ACC112 (cell line): ENCODE results near the gene CHRNB2.

Experiments
- H2AFZ ChIP-seq: fragments of 200-600 bp; sonication (generic); one replicate; pipeline ENCODE4 v1.6.0; 2017; ENCODE audit warnings: antibody characterized with exemption, low read length; ENCODE audit not compliant: unreplicated experiment
- H3K27ac ChIP-seq: fragments of 200-600 bp; sonication (generic); 2 replicates; pipeline ENCODE4 v1.5.1; 2014; ENCODE audit warnings: low read depth, mild to moderate bottlenecking, antibody characterized with exemption, low read length, moderate library complexity
- H3K27me3 ChIP-seq: fragments of 200-600 bp; sonication (generic); 2 replicates; pipeline ENCODE4 v1.6.1; 2014; ENCODE audit warnings: mild to moderate bottlenecking, antibody characterized with exemption, low read length, moderate library complexity, mixed read lengths; ENCODE audit not compliant: insufficient read depth
- H3K36me3 ChIP-seq: fragments of 200-600 bp; sonication (generic); 2 replicates; pipeline ENCODE4 v1.6.1; 2016; ENCODE audit warnings: mild to moderate bottlenecking, antibody characterized with exemption, low read length, moderate library complexity, mixed read lengths; ENCODE audit not compliant: insufficient read depth
- H3K4me1 ChIP-seq: fragments of 200-600 bp; sonication (generic); one replicate; pipeline ENCODE4 v1.6.1; 2016; ENCODE audit warnings: low read length, mixed read lengths; ENCODE audit not compliant: insufficient read depth, unreplicated experiment, control insufficient read depth
- H3K4me3 ChIP-seq: fragments of 200-600 bp; sonication (generic); 2 replicates; pipeline ENCODE4 v1.5.1; 2014; ENCODE audit warnings: mild to moderate bottlenecking, low read depth, low read length
- H3K79me2 ChIP-seq: fragments of 200-600 bp; sonication (generic); one replicate; pipeline ENCODE4 v1.6.0; 2016; ENCODE audit warnings: low read length; ENCODE audit not compliant: control insufficient read depth, unreplicated experiment, insufficient read depth

Gene CHRNB2

DNA sequence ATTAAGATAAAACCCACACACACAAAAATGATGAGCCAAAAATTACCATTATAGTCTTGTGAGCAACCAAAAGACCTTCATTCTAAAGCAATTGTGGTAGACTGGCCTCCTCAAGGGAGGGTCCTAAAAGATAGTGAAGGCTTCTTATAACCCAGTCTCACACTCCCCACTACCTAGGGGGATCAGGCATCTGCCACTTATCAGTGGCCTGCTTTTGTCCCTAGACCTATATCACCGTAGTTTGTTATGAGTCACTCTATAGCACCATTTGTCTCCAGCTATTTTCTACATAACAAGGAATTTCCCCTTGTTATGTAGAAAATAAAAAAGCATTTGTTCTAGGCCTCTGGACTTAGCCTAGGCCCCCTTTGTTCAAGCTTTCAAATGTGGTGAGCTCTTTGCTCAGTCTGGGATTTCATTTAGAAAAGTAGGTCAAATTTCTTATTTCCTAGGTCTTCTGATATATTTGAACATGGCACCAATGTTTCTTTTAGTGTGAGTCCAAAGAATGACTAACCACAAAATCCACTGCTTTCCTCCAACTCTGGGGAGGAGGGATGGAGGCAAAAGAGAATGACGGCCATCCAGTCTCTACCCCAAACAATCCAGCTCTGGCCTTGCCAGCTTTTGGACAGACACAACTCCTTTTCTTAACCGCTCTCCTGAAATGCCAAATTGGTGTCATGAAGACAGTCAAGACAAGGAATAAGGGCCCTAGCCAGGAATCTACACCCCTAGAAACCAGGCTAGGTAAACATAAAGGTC is 31.5 kb downstream of the CHRNB2 start:
- no peak overlapping the region for H3K4me3 ChIP-seq
- peak overlapping the region; percentile 35; the same call in 1 of the 2 replicates for H3K27ac ChIP-seq
- peaks cover 66% of the 10 kb centered on the region for H3K36me3 ChIP-seq
- H2AFZ ChIP-seq, result no peak overlapping the region
- H3K27me3 ChIP-seq, result no peaks in the 10 kb centered on the region
- peaks cover 19% of the 10 kb centered on the region for H3K4me1 ChIP-seq
- peaks cover 83% of the 10 kb centered on the region for H3K79me2 ChIP-seq

DNA sequence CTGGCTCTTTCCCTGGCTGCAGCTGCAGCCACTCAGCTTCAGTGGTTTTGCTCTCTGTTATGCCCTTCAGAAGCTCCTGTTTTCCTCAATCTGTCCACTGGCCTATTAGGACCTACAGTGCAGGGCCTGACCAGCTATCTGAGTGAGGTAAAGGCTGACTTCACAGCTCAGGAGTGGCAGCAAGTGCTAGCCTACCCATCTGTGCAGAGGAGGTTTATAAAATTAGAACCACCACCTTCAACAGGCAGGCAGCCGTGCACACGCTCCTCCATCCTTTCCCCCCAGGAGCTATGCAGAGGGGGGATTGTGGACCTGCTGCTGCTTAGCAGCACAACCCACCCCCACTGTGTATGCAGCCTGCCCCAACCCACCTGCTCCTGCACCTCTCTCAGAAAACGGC is 32.1 kb downstream of the CHRNB2 start:
- Histone ChIP-seq H3K27me3 (no peaks in the 10 kb centered on the region), H3K36me3 (peaks cover 61% of the 10 kb centered on the region), H3K79me2 (peaks cover 83% of the 10 kb centered on the region), H3K4me1 (peaks cover 24% of the 10 kb centered on the region), H2AFZ (no peak overlapping the region), H3K27ac (peak overlapping the region; percentile 35; the same call in 1 of the 2 replicates), H3K4me3 (no peak overlapping the region)

DNA sequence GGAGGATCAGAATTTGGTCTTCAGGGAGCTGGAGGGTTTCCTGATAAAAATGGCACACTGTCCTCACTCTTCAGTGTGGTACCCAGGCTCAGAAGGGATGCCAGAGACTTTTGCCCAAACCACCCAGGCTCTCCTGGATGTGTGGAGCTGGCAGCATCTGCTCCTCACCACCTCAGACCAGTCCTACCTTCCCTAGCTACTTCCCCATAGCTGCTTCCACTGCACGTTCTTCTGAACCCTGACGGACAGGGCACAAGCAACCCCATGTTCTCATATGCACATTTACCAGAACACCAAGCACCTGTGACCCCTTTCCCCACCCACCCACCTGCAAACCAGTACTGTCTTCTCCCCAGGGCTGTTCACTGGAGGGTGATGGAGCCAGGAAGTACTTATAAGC is 35.7 kb downstream of the CHRNB2 start:
- peaks cover 39% of the 10 kb centered on the region for H3K4me1 ChIP-seq
- H3K36me3 ChIP-seq, result peaks cover 43% of the 10 kb centered on the region
- peaks cover 95% of the 10 kb centered on the region for H3K79me2 ChIP-seq
- H2AFZ ChIP-seq, result no peak overlapping the region
- no peak overlapping the region for H3K4me3 ChIP-seq
- H3K27me3 ChIP-seq, result no peaks in the 10 kb centered on the region
- H3K27ac ChIP-seq, result no peak overlapping the region

GRCh38 chr1:154605534-154605933 is 38.0 kb downstream of the CHRNB2 start:
- no peak overlapping the region for H2AFZ ChIP-seq
- peaks cover 95% of the 10 kb centered on the region for H3K79me2 ChIP-seq
- peak overlapping the region; percentile 90; the same call in 1 of the 2 replicates for H3K4me3 ChIP-seq
- no peaks in the 10 kb centered on the region for H3K27me3 ChIP-seq
- peaks cover 29% of the 10 kb centered on the region; the same call in 1 of the 2 replicates for H3K36me3 ChIP-seq
- peaks cover 36% of the 10 kb centered on the region for H3K4me1 ChIP-seq
- no peak overlapping the region for H3K27ac ChIP-seq

GRCh38 chr1:154607106-154607608 is 39.6 kb downstream of the CHRNB2 start:
- Histone ChIP-seq H3K79me2 (peaks cover 93% of the 10 kb centered on the region), H3K4me1 (peaks cover 39% of the 10 kb centered on the region), H2AFZ (no peak overlapping the region), H3K36me3 (peaks cover 16% of the 10 kb centered on the region; the same call in 1 of the 2 replicates), H3K27ac (peak overlapping the region; percentile 99), H3K4me3 (peak overlapping the region; percentile 90), H3K27me3 (no peaks in the 10 kb centered on the region)

DNA sequence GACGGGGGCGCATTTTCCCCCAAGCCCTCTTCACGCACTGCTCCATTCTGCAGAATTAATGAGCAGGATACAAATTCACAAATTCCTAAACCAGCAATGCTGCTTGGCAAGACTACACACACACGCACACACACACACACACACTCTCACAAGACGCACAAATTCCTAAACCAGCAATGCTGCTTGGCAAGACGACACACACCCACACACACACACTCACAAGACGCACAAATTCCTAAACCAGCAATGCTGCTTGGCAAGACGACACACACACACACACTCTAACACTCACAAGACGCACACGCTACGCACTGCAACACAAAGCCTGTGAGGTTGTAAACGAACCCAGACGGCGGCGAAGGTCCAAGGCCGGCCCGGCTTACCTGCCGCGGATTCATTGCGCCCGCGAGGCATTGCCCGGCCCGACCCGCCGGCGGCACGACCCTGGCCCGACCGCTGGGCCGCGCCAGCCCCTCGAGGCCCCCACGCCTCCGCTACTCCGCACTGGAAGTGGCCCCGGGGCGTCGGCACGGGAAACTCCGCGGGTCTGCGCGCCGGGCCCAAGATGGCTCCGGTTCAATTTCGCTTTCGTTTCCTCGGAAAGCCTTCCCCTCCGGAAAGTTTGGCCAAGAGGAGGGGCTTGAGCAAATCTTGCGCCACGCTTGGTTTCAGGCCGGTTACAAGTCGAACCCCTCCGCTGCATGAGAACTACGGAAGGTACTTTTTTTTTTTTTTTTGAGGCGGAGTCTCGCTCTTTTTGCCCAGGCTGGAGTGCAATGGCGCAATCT is 40.2 kb downstream of the CHRNB2 start, which contains the start of gene ADAR:
ADAR (minus strand) TSS at position 578 of the 788 bp plus-strand sequence; CDS start at position 398, 180 bp downstream.
- Histone ChIP-seq H2AFZ (peak within 1 kb of the TSS; percentile 66), H3K27me3 (no peaks in the 10 kb centered on the region), H3K4me3 (peak within 1 kb of the TSS; percentile 90), H3K36me3 (peaks cover 14% of the 10 kb centered on the region; the same call in 1 of the 2 replicates), H3K4me1 (peaks cover 39% of the 10 kb centered on the region), H3K27ac (peak within 1 kb of the TSS; percentile 99), H3K79me2 (peaks cover 89% of the 10 kb centered on the region)

GRCh38 chr1:154608397-154609270 is 41.1 kb downstream of the CHRNB2 start:
- H3K4me3 ChIP-seq, result peak overlapping the region; percentile 90
- H3K36me3 ChIP-seq, result peaks cover 14% of the 10 kb centered on the region; the same call in 1 of the 2 replicates
- no peak overlapping the region for H2AFZ ChIP-seq
- peaks cover 39% of the 10 kb centered on the region for H3K4me1 ChIP-seq
- H3K79me2 ChIP-seq, result peaks cover 84% of the 10 kb centered on the region
- H3K27ac ChIP-seq, result peak overlapping the region; percentile 99
- H3K27me3 ChIP-seq, result no peaks in the 10 kb centered on the region

- Histone ChIP-seq H3K36me3 (peaks cover 12% of the 10 kb centered on the region; the same call in 1 of the 2 replicates), H3K4me1 (peaks cover 33% of the 10 kb centered on the region), H3K4me3 (peak overlapping the region; percentile 90), H3K79me2 (peaks cover 81% of the 10 kb centered on the region), H3K27ac (peak overlapping the region; percentile 99), H3K27me3 (no peaks in the 10 kb centered on the region), H2AFZ (no peak overlapping the region)
Observed at GRCh38 chr1:154609398-154610380, 42.1 kb downstream of the CHRNB2 start.

DNA sequence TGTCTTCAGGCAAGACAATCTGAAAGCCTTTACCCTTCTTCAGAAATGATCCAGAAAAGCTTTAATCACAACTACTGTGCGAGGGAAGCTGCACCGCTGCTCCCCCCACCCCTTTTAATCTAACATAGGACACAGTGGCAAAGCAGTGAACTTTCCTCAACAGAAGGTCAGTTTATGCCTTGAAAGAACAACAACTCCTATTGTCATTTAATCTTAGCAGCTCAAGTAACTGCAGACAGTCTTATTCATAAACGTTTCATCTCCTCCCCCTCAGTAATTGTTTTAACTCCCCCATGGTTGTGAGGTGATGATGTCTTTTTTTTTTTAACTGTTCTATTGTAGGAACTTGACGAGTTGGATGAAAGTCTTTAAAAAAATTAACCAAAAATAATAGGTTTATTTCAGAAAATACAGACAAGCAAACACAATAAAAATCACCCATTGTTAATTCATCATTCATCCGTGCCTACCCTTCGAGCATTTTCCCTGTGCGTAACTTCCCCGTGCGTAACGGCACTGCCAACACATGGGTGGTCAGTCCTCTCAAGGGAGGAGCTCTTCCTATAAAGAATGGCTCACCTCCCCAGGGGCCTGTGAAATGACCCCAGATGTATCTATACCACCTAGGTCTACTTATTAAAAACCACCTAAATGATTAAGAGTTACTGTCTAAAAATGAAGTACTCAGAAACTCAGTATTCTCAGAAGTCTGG is 43.7 kb downstream of the CHRNB2 start:
- Histone ChIP-seq H3K36me3 (no peaks in the 10 kb centered on the region), H3K27me3 (no peaks in the 10 kb centered on the region), H3K4me1 (peaks cover 17% of the 10 kb centered on the region), H3K27ac (no peak overlapping the region), H3K79me2 (peaks cover 79% of the 10 kb centered on the region), H2AFZ (no peak overlapping the region), H3K4me3 (no peak overlapping the region)
